ENCODE results near the gene SNX1.

SNX1 gene

GRCh38 chr15:64163659-64164362 lies 68.0 kb downstream of the SNX1 start:
- peak; percentile 22 for DNase-seq (ENCODE audit: low spot score)

DNA sequence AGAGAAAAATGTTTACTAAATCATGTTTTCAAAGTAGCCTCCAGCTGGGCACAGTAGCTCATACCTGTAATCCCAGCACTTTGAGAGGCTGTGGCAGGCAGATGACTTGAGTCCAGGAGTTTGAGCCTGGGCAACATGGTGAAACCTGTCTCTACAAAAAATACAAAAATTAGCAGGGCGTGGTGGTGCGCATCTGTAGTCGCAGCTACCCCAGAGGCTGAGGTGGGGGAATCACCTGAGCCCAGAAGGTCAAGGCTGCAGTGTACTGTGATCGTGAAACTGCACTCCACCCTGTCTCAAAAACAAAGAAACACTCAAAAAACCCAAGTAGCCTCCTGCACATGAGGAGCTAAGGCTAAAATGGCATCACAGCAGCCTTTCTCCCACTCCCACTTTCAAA lies 68.7 kb downstream of the SNX1 start:
- no peak for DNase-seq (ENCODE audit: low spot score)

GRCh38 chr15:64166102-64166890 lies 70.5 kb downstream of the SNX1 start:
- DNase-seq (ENCODE audit: low spot score) = no peak

- DNase-seq (ENCODE audit: low spot score) = no peak
Measured at GRCh38 chr15:64180235-64180824, 84.5 kb downstream of the SNX1 start.

DNA sequence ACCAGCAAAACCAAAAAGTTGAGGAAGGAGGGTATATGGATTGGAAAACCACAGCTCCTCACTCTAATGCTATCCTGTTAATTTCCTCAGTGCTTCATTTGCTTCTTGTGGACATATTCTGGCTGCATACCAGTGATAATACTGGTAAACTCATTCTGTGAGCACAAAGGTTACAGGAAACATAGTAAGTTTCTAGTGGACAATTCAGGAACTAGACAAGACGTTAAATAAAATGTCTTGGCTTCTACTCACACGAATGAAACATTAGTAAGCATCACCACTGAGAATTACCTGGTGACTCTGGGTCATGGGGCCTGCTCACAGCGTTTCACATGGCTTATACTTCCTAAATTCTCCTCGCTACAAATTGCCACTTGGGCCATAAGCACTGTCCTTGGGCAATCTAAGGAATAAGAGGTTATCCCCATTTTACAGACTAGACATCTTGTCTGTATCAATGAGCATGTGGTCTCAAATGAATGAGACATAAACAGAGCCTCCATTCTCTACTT lies 87.1 kb downstream of the SNX1 start:
- DNase-seq (ENCODE audit: low spot score) = no peak

- DNase-seq (ENCODE audit: low spot score) = no peak
Measured at GRCh38 chr15:64185146-64185911, 89.5 kb downstream of the SNX1 start.

DNA sequence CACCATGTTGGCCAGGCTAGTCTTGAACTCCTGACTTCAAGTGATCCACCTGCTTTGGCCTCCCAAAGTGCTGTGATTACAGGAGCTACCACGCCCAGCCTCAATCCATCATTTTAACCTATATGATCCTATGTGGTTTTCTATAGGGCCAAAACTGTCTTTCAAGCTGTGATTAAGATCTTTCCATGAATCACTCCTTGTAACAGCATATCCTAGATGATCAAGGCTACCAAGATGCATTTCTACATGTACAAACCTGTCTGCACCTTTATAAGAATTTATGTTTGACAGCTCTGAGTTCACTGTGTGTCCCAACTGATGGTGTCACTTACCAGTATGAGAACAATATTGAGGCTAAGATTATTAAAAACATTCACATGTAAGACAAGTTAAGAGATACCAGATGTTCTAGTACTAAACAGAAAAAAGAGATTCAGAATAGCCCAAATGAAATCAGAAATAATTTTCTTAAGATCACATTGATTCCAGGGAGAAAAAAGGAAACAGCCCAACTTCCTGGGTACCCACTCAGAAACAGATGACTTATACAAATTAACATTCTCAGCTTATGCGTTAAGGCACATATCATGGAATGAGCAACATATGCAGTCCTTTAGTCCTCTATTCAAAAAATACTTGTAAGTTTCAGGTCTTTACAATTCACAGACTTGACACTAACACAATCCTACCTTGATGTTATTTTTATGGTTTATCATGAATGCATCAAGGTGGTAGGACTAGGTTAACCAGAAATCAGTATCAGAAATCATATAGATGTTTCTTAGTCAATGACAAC lies 91.8 kb downstream of the SNX1 start:
- DNase-seq (ENCODE audit: low spot score) = no peak

Measured in AG20443 (cell line).